OCI-LY7 (cell line): Measurements from ENCODE around the gene NOVA1. TPM values are rescaled to one million over a fixed set of nuclear protein-coding genes. Genes with fewer than 3 reads are reported as not detected.

Experiments
- BruUV-seq: library from RNA; stranded (reverse); fragments of 400-500 nt; replicated peaks from 2 replicates; lab custom pipeline; 2021; lab: Mats Ljungman, UMichigan
- CTCF ChIA-PET: fragments of 300-600 bp; sonication (Branson Sonifier 250); formaldehyde crosslinking; loops from one replicate; lab custom pipeline; 2022; ENCODE audit warnings: antibody characterized with exemption; ENCODE audit not compliant: unreplicated experiment; lab: Charles Lee
- POLR2A ChIA-PET: fragments of 300-600 bp; sonication (Branson Sonifier 250); formaldehyde crosslinking; loops from one replicate; lab custom pipeline; 2022; ENCODE audit warnings: antibody characterized with exemption; lab: Charles Lee
- DNase-seq: peaks from one replicate; pipeline ENCODE4 v3.0.0-alpha.2; 2015; ENCODE audit warnings: low spot score
- H2AFZ ChIP-seq: fragments of 200-600 bp; sonication (generic), shearing (Covaris generic); 2 replicates; pipeline ENCODE4 v1.6.1; 2014; ENCODE audit warnings: mild to moderate bottlenecking, antibody characterized with exemption, low read length, moderate library complexity
- H3K27ac ChIP-seq: fragments of 200-600 bp; sonication (generic); 2 replicates; pipeline ENCODE4 v1.5.1; 2014; ENCODE audit warnings: mixed run types, low read depth, mild to moderate bottlenecking, moderate library complexity, low read length, inconsistent platforms; ENCODE audit not compliant: poor library complexity, severe bottlenecking
- H3K36me3 ChIP-seq: fragments of 200-600 bp; sonication (generic); 2 replicates; pipeline ENCODE4 v1.6.1; 2014; ENCODE audit warnings: mild to moderate bottlenecking, antibody characterized with exemption, low read length, moderate library complexity, mixed read lengths; ENCODE audit not compliant: insufficient read depth
- H3K4me1 ChIP-seq: fragments of 200-600 bp; sonication (generic); 2 replicates; pipeline ENCODE4 v1.5.1; 2014; ENCODE audit warnings: mild to moderate bottlenecking, low read length; ENCODE audit not compliant: insufficient read depth, poor library complexity, severe bottlenecking
- H3K4me2 ChIP-seq: fragments of 200-600 bp; sonication (generic); 2 replicates; pipeline ENCODE4 v1.6.1; 2014; ENCODE audit warnings: mild to moderate bottlenecking, low read length
- H3K4me3 ChIP-seq: fragments of 200-600 bp; sonication (generic); 2 replicates; pipeline ENCODE4 v1.5.1; 2014; ENCODE audit warnings: mild to moderate bottlenecking, low read depth, low read length; ENCODE audit not compliant: poor library complexity, severe bottlenecking
- H3K79me2 ChIP-seq: fragments of 200-600 bp; sonication (generic); 2 replicates; pipeline ENCODE4 v1.6.1; 2016; ENCODE audit warnings: low read depth, mild to moderate bottlenecking, low read length, moderate library complexity, mixed read lengths; ENCODE audit not compliant: insufficient read depth
- H3K9me2 ChIP-seq: fragments of 200-600 bp; sonication (generic); 2 replicates; pipeline ENCODE4 v1.6.1; 2016; ENCODE audit warnings: mild to moderate bottlenecking, low read length, mixed read lengths; ENCODE audit not compliant: insufficient read depth
- H3K9me3 ChIP-seq: fragments of 200-600 bp; sonication (generic); 2 replicates; pipeline ENCODE4 v1.6.1; 2014; ENCODE audit warnings: mild to moderate bottlenecking, mixed run types, low read length, mixed read lengths
- H4K20me1 ChIP-seq: fragments of 200-600 bp; sonication (generic); 2 replicates; pipeline ENCODE4 v1.6.1; 2014; ENCODE audit warnings: mild to moderate bottlenecking, antibody characterized with exemption, low read length, moderate library complexity, mixed read lengths; ENCODE audit not compliant: insufficient read depth
- CTCF ChIP-seq: fragments of 200-600 bp; sonication (generic); conservative IDR thresholded peaks from 2 replicates; pipeline ENCODE4 v1.5.1; 2014; ENCODE audit warnings: mild to moderate bottlenecking, antibody characterized with exemption, low read length, moderate library complexity, mixed read lengths
- EZH2phosphoT487 ChIP-seq: fragments of 200-600 bp; sonication (generic); IDR thresholded peaks from 2 replicates; pipeline ENCODE4 v1.6.1; 2018; ENCODE audit warnings: low read depth, borderline replicate concordance, mild to moderate bottlenecking, mixed run types, antibody characterized with exemption, low read length, moderate library complexity, mixed read lengths
- intact Hi-C: fragments of 100-400 bp; cut with micrococcal nuclease; formaldehyde crosslinking; loops from one replicate; pipeline ENCODE4 v1.10.0; 2022; ENCODE audit not compliant: unreplicated experiment
- total RNA-seq, 2 experiments: library from RNA; depleted of rRNA in 1 of 2; stranded (reverse); fragments of >200 nt in 1 of 2; shearing (Covaris generic) in 1 of 2; gene quantifications; 2 replicates each; pipeline ENCODE4 v1.2.3, GENCODE V29; 2014 to 2022

Gene NOVA1
- total RNA-seq, 2 experiments from 2014 or later: not detected

- POLR2A ChIA-PET: interaction anchor here (1.5 kb wide), 1 partner anchor 10 kb away, joined by 3 read pairs; no protein-coding TSS in a partner anchor
- no TSS peak for BruUV-seq
- no peaks in the 10 kb centered on the region for H3K4me1 ChIP-seq
- no peaks in the 10 kb centered on the region for H4K20me1 ChIP-seq
- H3K9me2 ChIP-seq: no peaks in the 10 kb centered on the region
- no peak overlapping the region for H2AFZ ChIP-seq
- DNase-seq: no peak
- H3K79me2 ChIP-seq: no peaks in the 10 kb centered on the region
- no peak overlapping the region for H3K27ac ChIP-seq
- H3K4me2 ChIP-seq: no peak overlapping the region
- intact Hi-C loops: no loop called here
- H3K9me3 ChIP-seq: no peaks in the 10 kb centered on the region
- CTCF ChIA-PET: no interaction called here
- TF ChIP-seq EZH2phosphoT487: no peak
- no peak for TF ChIP-seq CTCF
- H3K36me3 ChIP-seq: no peaks in the 10 kb centered on the region
- H3K4me3 ChIP-seq: no peak overlapping the region
These were observed 4.5 kb downstream of the NOVA1 start for GRCh38 chr14:26593357-26593756.

GRCh38 chr14:26589925-26590324 lies 7.9 kb downstream of the NOVA1 start:
- Histone ChIP-seq H4K20me1 (no peaks in the 10 kb centered on the region), H3K36me3 (no peaks in the 10 kb centered on the region), H3K9me3 (0 out of 2 replicates have a peak, but pooled peaks cover 5% of the 10 kb centered on the region), H3K9me2 (no peaks in the 10 kb centered on the region), H3K79me2 (no peaks in the 10 kb centered on the region), H3K4me3 (no peak overlapping the region), H2AFZ (no peak overlapping the region), H3K4me2 (no peak overlapping the region), H3K4me1 (no peaks in the 10 kb centered on the region), H3K27ac (no peak overlapping the region)
- intact Hi-C loops: no loop called here
- ChIA-PET CTCF (no interaction called here), POLR2A (interaction anchor here (0.7 kb wide), 1 partner anchor 583 kb away, joined by 3 read pairs; no protein-coding TSS in a partner anchor)
- no peak for TF ChIP-seq EZH2phosphoT487
- TF ChIP-seq CTCF: no peak
- DNase-seq: no peak
- BruUV-seq: no TSS peak

GRCh38 chr14:26577711-26578110 lies 20.1 kb downstream of the NOVA1 start:
- Histone ChIP-seq H3K36me3 (no peaks in the 10 kb centered on the region), H3K27ac (no peak overlapping the region), H3K4me2 (no peak overlapping the region), H3K79me2 (no peaks in the 10 kb centered on the region), H3K9me2 (no peaks in the 10 kb centered on the region), H3K9me3 (peaks cover 16% of the 10 kb centered on the region; the same call in 1 of the 2 replicates), H4K20me1 (no peaks in the 10 kb centered on the region), H2AFZ (no peak overlapping the region), H3K4me1 (no peaks in the 10 kb centered on the region), H3K4me3 (no peak overlapping the region)
- DNase-seq: no peak
- no peak for TF ChIP-seq CTCF
- TF ChIP-seq EZH2phosphoT487: no peak
- BruUV-seq: no TSS peak
- intact Hi-C loops: no loop called here
- ChIA-PET CTCF (no interaction called here), POLR2A (no interaction called here)
